ENCODE results near the gene FLYWCH2.

Gene FLYWCH2

GRCh38 chr16:2859686-2860265, 23.2 kb upstream of the FLYWCH2 start:
- WGBS, 2 donors (ENCODE audit: extremely low coverage in 2 of 2, insufficient read length in 2 of 2, insufficient replicate concordance in 1 of 2), result no CpG with 5 or more reads among the region's 10 CpGs
- no peak overlapping the region for H4K91ac ChIP-seq (ENCODE audit: low read depth, low read length, poor library complexity)
- H2BK12ac ChIP-seq (ENCODE audit: low read length), result no peak overlapping the region

GRCh38 chr16:2860826-2861567, 22.0 kb upstream of the FLYWCH2 start:
- Histone ChIP-seq H2AFZ (ENCODE audit: low read length) (no peak overlapping the region), H2BK12ac (ENCODE audit: low read length) (no peak overlapping the region), H2AK5ac (ENCODE audit: low read depth, low read length) (no peak overlapping the region), H3K9ac (ENCODE audit: low read depth, low read length, poor library complexity) (no peak overlapping the region), H3K4me2 (ENCODE audit: insufficient read depth, low read length, poor library complexity, severe bottlenecking) (no peak overlapping the region), H3K4me3 (ENCODE audit: low read length in 2 of 2) (no peak overlapping the region), H3K23ac (ENCODE audit: low read depth, low read length, poor library complexity) (no peak overlapping the region), H3K36me3 (replicated peaks in 1 of 2; ENCODE audit: control insufficient read depth in 2 of 2, insufficient read depth in 2 of 2, low read length in 2 of 2) (no peaks in the 10 kb centered on the region), H3K27ac (replicated peaks; ENCODE audit: low read length) (no peak overlapping the region), H3K27me3 (ENCODE audit: control insufficient read depth in 3 of 3, insufficient read depth in 3 of 3, low read depth in 1 of 3, low read length in 3 of 3) (peaks cover 16 to 43% (median 40%) of the 10 kb centered on the region in 3 experiments), H2BK120ac (ENCODE audit: low read depth, low read length) (no peak overlapping the region), H3K14ac (ENCODE audit: low read length) (no peak overlapping the region), H2BK15ac (ENCODE audit: low read length) (no peak overlapping the region), H3K79me1 (ENCODE audit: low read depth, low read length) (no peaks in the 10 kb centered on the region), H4K91ac (ENCODE audit: low read depth, low read length, poor library complexity) (no peak overlapping the region), H3K4me1 (ENCODE audit: control insufficient read depth in 2 of 2, insufficient read depth in 1 of 2, low read depth in 1 of 2, low read length in 2 of 2) (no peaks in the 10 kb centered on the region), H3K4ac (ENCODE audit: low read length) (no peak overlapping the region), H2BK5ac (ENCODE audit: low read length) (no peak overlapping the region), H3K9me3 (replicated peaks in 1 of 2; ENCODE audit: control insufficient read depth in 2 of 2, insufficient read depth in 1 of 2, low read depth in 1 of 2, low read length in 2 of 2) (no peaks in the 10 kb centered on the region), H3K18ac (ENCODE audit: low read length) (no peak overlapping the region), H4K8ac (ENCODE audit: low read depth, low read length) (no peak overlapping the region)
- DNase-seq (ENCODE audit: low spot score), result no peak
- WGBS, 2 donors (ENCODE audit: extremely low coverage in 2 of 2, insufficient read length in 2 of 2, insufficient replicate concordance in 1 of 2), result no CpG with 5 or more reads among the region's 8 CpGs

More at GRCh38 chr16:2859686-2860265, 23.2 kb upstream of the FLYWCH2 start:
- Histone ChIP-seq H2AK5ac (ENCODE audit: low read depth, low read length) (no peak overlapping the region), H3K4ac (ENCODE audit: low read length) (no peak overlapping the region), H3K79me1 (ENCODE audit: low read depth, low read length) (no peaks in the 10 kb centered on the region), H3K9me3 (replicated peaks in 1 of 2; ENCODE audit: control insufficient read depth in 2 of 2, insufficient read depth in 1 of 2, low read depth in 1 of 2, low read length in 2 of 2) (peaks cover 2 to 5% of the 10 kb centered on the region in 2 donors), H3K4me2 (ENCODE audit: insufficient read depth, low read length, poor library complexity, severe bottlenecking) (no peak overlapping the region), H3K9ac (ENCODE audit: low read depth, low read length, poor library complexity) (no peak overlapping the region), H2BK15ac (ENCODE audit: low read length) (no peak overlapping the region), H2AFZ (ENCODE audit: low read length) (no peak overlapping the region), H3K4me1 (ENCODE audit: control insufficient read depth in 2 of 2, insufficient read depth in 1 of 2, low read depth in 1 of 2, low read length in 2 of 2) (no peaks in the 10 kb centered on the region), H3K18ac (ENCODE audit: low read length) (no peak overlapping the region), H2BK120ac (ENCODE audit: low read depth, low read length) (no peak overlapping the region), H4K8ac (ENCODE audit: low read depth, low read length) (no peak overlapping the region), H3K36me3 (replicated peaks in 1 of 2; ENCODE audit: control insufficient read depth in 2 of 2, insufficient read depth in 2 of 2, low read length in 2 of 2) (no peaks in the 10 kb centered on the region), H3K14ac (ENCODE audit: low read length) (no peak overlapping the region), H3K27me3 (ENCODE audit: control insufficient read depth in 3 of 3, insufficient read depth in 3 of 3, low read depth in 1 of 3, low read length in 3 of 3) (peaks cover 13 to 41% (median 33%) of the 10 kb centered on the region in 3 experiments), H2BK5ac (ENCODE audit: low read length) (no peak overlapping the region), H3K23ac (ENCODE audit: low read depth, low read length, poor library complexity) (no peak overlapping the region), H3K27ac (replicated peaks; ENCODE audit: low read length) (no peak overlapping the region), H3K4me3 (ENCODE audit: low read length in 2 of 2) (no peak overlapping the region)
- DNase-seq (ENCODE audit: low spot score), result no peak

- Histone ChIP-seq H2BK15ac (ENCODE audit: low read length) (no peak overlapping the region), H3K4me2 (ENCODE audit: insufficient read depth, low read length, poor library complexity, severe bottlenecking) (no peak overlapping the region), H3K4ac (ENCODE audit: low read length) (no peak overlapping the region), H3K9ac (ENCODE audit: low read depth, low read length, poor library complexity) (no peak overlapping the region), H3K9me3 (replicated peaks in 1 of 2; ENCODE audit: control insufficient read depth in 2 of 2, insufficient read depth in 1 of 2, low read depth in 1 of 2, low read length in 2 of 2) (peaks cover 0 to 2% of the 10 kb centered on the region in 2 donors), H2BK5ac (ENCODE audit: low read length) (no peak overlapping the region), H2AK5ac (ENCODE audit: low read depth, low read length) (peak overlapping the region; percentile 28), H2AFZ (ENCODE audit: low read length) (no peak overlapping the region), H3K18ac (ENCODE audit: low read length) (no peak overlapping the region), H3K14ac (ENCODE audit: low read length) (no peak overlapping the region), H3K23ac (ENCODE audit: low read depth, low read length, poor library complexity) (no peak overlapping the region), H3K27me3 (ENCODE audit: control insufficient read depth in 3 of 3, insufficient read depth in 3 of 3, low read depth in 1 of 3, low read length in 3 of 3) (peaks cover 3 to 21% (median 15%) of the 10 kb centered on the region in 3 experiments), H4K91ac (ENCODE audit: low read depth, low read length, poor library complexity) (no peak overlapping the region), H2BK12ac (ENCODE audit: low read length) (no peak overlapping the region), H3K4me3 (ENCODE audit: low read length in 2 of 2) (no peak overlapping the region), H2BK120ac (ENCODE audit: low read depth, low read length) (no peak overlapping the region), H3K27ac (replicated peaks; ENCODE audit: low read length) (no peak overlapping the region), H3K4me1 (ENCODE audit: control insufficient read depth in 2 of 2, insufficient read depth in 1 of 2, low read depth in 1 of 2, low read length in 2 of 2) (peaks cover 0 to 3% of the 10 kb centered on the region in 2 donors), H4K8ac (ENCODE audit: low read depth, low read length) (no peak overlapping the region), H3K36me3 (replicated peaks in 1 of 2; ENCODE audit: control insufficient read depth in 2 of 2, insufficient read depth in 2 of 2, low read length in 2 of 2) (no peaks in the 10 kb centered on the region), H3K79me1 (ENCODE audit: low read depth, low read length) (no peaks in the 10 kb centered on the region)
- no peak for DNase-seq (ENCODE audit: low spot score)
- no CpG with 5 or more reads among the region's 4 CpGs for WGBS, 2 donors (ENCODE audit: extremely low coverage in 2 of 2, insufficient read length in 2 of 2, insufficient replicate concordance in 1 of 2)
Measured at GRCh38 chr16:2865651-2866050, 17.4 kb upstream of the FLYWCH2 start.

- Histone ChIP-seq H3K4me2 (ENCODE audit: insufficient read depth, low read length, poor library complexity, severe bottlenecking) (no peak overlapping the region), H2AFZ (ENCODE audit: low read length) (no peak overlapping the region), H3K23ac (ENCODE audit: low read depth, low read length, poor library complexity) (no peak overlapping the region), H3K4me3 (ENCODE audit: low read length in 2 of 2) (no peak overlapping the region), H2BK15ac (ENCODE audit: low read length) (no peak overlapping the region), H3K27me3 (ENCODE audit: control insufficient read depth in 3 of 3, insufficient read depth in 3 of 3, low read depth in 1 of 3, low read length in 3 of 3) (peaks cover 3 to 21% (median 21%) of the 10 kb centered on the region in 3 experiments), H2BK5ac (ENCODE audit: low read length) (no peak overlapping the region), H3K14ac (ENCODE audit: low read length) (no peak overlapping the region), H4K8ac (ENCODE audit: low read depth, low read length) (no peak overlapping the region), H2AK5ac (ENCODE audit: low read depth, low read length) (no peak overlapping the region), H3K4ac (ENCODE audit: low read length) (no peak overlapping the region), H3K36me3 (replicated peaks in 1 of 2; ENCODE audit: control insufficient read depth in 2 of 2, insufficient read depth in 2 of 2, low read length in 2 of 2) (no peaks in the 10 kb centered on the region), H3K27ac (replicated peaks; ENCODE audit: low read length) (no peak overlapping the region), H2BK120ac (ENCODE audit: low read depth, low read length) (no peak overlapping the region), H3K9ac (ENCODE audit: low read depth, low read length, poor library complexity) (no peak overlapping the region), H2BK12ac (ENCODE audit: low read length) (no peak overlapping the region), H4K91ac (ENCODE audit: low read depth, low read length, poor library complexity) (no peak overlapping the region), H3K9me3 (replicated peaks in 1 of 2; ENCODE audit: control insufficient read depth in 2 of 2, insufficient read depth in 1 of 2, low read depth in 1 of 2, low read length in 2 of 2) (peaks cover 0 to 2% of the 10 kb centered on the region in 2 donors), H3K18ac (ENCODE audit: low read length) (no peak overlapping the region), H3K79me1 (ENCODE audit: low read depth, low read length) (no peaks in the 10 kb centered on the region), H3K4me1 (ENCODE audit: control insufficient read depth in 2 of 2, insufficient read depth in 1 of 2, low read depth in 1 of 2, low read length in 2 of 2) (peaks cover 0 to 3% of the 10 kb centered on the region in 2 donors)
- WGBS, 2 donors (ENCODE audit: extremely low coverage in 2 of 2, insufficient read length in 2 of 2, insufficient replicate concordance in 1 of 2), result no CpG with 5 or more reads among the region's 4 CpGs
- no peak for DNase-seq (ENCODE audit: low spot score)
Measured at GRCh38 chr16:2866431-2866830, 16.6 kb upstream of the FLYWCH2 start.
